ENCODE measurements around the gene GATA5.

The GATA5 gene

DNA sequence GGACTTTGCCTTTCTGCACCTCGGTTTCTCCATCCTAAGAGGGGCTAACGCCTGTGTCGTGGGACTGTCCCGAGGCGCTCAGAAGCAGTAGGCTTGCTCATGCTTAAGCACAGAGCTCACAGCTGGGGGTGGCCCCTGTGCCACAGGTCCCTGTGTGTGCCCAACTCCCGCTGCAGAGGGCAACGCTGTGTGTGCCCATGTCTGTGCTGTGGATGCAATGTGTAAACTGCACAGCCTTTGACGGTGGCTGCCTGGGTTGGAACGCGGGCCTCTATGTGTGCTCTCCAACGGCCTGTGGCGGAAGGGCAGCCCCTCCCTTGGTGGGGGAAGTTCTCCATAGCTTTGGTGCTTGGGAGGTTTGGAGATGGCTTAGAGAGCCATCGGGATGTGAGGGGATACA is 10.7 kb upstream of the GATA5 start:
- DNase-seq, result no peak

DNA sequence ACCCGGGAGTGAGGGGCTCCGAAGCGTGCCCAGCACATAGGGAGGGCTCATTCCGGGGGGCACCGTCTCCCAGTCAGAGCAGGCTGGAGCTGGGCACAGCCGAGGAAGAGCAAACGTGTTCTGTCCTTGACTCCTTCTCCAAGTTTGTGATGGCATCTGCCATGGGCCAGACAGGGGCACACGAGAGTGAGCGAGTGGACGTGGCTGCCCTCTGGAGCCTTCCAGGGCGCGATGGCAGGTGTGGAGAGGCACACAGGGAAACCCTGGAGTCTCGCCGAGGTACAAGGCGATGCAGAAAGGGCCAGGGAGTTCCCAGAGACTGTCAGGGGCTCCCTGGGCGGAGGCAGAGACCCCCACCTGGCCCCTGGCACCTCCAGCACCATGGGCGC is 9.9 kb upstream of the GATA5 start:
- DNase-seq, result no peak

DNA sequence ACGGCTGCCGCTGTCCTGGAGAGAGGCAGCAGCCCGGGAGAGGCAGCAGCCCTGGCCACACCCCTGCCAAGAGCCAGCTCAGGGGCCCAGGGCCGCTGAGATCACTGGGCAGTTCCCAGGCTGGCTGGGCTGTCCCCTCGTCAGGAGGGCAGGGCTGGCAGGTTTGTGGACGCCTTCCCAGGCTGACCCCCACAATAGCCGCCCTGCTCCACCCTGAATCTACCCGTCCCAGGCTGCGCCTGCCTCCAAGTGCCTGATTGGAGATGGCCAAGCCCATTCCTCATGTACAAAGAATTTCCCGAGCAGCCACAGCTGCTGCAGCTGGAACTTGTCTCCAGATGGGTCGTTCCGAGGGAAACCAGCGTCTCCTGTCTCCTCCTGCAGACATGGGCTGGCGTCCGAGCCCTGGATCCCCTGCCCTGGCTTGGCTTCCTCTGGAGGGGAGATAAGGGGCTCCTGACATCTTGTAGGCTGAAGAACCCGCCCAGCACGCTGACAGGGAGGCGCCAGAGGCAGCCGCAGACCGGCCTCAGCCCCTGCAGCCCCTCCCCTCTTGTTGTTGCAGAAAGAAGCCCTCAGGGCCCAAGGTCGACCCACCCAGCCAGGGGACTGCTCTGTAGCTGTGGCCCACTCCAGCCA is 9.4 kb upstream of the GATA5 start:
- DNase-seq, result no peak

DNA sequence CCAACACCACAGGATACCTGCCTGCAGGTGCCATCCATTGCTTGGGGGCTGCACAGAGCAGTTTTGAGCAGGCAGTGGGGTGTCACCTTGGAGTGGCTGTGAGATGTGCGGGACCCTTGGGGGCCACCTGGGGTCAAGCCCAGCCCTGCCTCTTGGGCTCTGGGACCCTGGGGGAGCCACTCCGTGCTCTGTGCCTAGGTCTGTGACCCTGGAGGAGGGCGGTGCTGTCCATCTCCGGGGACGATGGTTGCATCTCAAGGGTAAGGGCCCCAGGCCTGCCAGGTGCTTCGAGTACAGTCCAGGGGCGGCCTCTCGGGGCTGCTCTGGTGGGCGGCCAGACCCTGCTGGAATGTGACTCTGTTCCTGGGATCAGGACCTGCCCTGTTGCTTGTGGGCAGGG is 8.7 kb upstream of the GATA5 start:
- no peak for DNase-seq

DNA sequence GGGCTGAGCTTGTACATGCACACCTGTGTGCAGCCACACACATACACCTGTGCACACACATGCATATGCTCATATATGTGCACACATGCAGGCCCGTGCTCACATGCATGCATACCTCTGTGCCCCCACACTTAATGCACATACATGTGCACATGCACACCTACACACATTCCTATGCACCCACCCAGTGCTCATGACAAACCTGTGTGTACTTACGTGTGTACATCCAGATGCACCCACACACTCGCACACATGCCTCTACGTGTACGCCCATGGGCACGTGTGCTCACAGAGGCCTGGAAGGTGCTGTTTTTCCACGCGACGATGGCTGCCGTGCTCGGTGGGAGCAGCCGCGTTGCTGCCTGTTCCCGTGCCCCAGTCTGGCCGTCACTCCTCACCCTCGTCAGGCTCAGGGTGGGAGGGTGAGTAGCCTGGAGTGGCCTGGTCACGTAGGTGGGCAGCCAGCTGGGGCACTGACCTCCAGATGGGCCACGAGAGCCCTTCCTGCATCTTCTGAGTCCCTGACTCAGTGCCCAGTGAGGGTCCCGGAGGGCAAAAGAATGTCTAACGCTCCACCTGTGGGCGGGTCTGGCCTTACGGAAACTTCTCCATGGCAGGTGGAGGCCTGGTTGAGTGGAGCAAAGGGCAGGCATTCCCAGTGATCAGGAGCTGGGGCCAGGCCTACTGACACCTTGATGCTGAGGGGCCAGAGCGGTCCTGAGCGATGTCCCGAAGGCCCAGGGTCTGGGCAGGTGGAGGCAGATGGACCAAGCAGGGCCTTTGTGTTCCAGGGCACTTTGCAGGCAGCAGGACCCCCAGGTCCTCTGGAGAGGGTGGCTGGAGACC is 8.0 kb upstream of the GATA5 start:
- DNase-seq, result no peak

DNA sequence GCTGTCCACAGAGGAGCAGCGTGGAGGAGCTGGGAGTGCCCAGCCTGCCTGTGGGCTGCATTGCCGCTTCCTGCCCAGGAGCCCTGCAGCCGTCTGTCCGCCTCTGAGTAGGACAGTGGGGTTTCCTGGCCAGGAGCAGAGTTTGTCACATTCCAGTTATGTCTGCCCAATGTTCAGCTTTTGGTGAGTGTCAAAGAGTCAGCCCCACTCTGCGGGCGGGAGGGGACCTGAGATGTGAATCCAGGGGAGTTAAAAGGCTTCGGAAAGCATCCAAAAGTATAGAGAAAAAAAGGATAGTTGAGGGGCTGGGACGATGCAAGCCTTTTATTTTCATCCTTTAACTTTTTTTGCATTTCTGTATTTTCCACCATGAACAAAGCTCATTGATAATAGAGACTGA is 7.2 kb upstream of the GATA5 start:
- DNase-seq, result no peak

DNA sequence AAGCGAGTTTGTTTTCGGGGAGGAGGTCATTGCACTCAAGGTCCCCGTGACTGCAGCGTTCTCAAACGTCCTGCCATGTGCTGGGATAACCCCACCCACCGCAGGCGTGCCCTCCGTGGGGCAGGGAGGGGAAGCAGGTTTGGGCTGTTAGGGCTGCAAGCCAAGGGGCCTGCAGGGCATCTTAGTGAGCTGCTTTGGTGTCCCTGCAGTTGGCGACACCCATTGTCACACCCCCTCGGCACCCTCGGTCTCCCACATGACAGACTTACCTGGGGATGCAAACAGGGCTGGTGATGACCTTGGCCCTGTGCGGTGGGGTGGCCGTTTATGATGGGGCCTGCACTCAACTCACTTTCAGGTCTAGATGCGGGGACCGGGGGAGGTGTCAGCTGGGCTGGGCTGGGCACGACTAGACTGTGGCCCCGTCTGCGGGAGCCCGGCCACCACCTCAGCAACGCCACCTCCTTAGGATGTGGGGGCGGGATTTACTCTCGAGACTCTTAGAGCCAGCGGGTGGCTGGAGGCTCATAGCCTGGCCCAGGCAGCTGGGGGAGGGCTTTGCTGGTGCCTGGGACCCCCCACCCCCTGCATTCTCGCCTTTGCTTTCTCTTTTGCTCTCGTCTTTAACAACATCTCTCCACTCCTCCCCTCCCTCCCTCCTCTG is 6.5 kb upstream of the GATA5 start:
- no peak for DNase-seq

DNA sequence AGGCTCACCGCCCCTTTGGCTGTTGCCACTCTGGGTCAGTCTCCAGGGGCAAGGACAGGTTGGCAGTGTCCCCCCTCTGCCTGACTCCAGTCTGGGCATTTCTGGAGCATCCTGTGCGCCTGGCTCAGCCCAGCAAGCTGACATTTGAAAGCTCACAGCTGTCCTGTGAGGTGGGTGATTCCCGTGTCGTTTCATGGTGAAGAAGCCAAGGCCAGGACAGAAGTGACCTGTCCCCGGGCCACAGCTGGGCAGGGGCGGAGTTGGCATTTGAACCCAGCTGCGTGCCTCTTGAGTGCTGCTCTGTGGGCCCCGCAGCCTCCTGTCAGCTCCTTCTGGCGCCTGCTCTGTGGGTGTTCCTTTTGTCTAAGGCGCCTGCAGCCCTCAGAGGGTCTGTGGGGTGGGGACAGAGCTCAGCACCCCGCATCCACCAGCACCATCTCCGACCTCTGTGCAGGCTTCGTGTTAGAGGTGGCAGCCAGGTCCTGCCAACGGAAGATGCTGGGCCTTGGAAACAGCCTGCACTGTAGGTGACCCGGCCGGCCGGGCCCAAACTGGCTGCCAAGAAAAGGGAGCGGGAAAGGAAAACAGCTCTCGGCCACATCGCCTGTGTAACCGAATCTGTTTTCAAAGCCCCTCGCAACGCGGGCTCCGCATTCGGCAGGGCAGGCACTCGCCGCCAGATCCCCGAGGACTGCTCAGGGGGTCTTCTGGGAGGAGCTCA is 5.8 kb upstream of the GATA5 start:
- no peak for DNase-seq

DNA sequence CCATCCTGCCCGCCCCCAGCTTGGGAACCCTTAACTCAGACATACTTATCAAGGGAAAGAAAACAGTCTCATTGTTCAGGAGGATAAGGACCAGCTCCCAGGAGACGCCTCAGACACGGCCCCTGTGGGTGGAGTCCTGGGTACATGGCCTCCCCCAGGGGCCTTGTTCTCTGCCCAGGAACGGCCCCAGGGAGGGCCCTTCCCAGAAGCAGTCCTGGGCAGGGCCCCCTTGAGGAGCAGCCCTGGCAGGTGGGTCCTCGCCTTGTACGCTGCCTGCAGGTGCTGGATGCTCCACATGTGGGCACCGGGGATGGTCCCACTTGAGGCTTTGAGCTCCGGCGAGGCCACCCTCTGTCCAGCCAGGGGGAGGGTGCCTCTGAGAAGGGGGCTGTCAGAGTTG is 4.5 kb upstream of the GATA5 start:
- DNase-seq, result no peak

DNA sequence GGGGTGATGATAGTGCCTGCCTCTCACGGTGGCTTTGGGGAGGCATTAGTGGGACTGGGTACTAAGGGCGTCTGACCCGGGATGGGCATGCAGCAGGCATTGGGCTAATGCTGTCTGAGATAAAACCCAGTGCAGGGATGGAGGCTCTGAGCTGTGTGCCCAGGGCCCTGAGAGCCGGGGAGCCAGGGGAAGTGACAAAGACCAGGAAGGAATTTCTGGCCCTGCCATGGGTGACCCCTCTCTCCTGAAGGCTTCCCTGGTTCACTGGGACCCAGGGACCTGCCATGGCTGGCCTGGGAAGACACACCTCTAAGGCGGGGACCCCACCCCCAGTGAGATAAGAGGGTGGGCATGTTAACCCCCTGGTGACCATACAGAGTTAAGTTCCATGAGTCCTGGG is 3.9 kb upstream of the GATA5 start:
- DNase-seq, result no peak

DNA sequence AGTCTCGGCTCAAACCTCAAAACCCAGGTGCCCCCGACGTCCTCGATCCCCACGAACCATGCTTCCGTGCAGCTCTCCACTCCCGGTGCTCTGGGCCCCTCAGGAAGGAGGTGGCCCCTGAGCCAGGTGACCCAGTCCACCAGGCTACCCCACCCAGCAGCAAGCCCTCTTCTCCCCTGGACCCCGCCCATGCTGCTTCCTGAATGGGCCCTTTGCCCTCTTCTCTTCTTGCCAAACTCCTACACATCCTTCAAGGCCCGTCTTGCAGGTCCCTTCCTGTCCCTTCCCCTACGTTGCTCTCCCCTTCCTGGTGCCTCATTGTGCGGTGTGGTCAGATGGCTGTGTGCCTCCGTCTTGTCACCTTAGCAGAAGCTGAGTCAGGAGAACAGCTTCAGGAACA is 3.4 kb upstream of the GATA5 start:
- no peak for DNase-seq

DNA sequence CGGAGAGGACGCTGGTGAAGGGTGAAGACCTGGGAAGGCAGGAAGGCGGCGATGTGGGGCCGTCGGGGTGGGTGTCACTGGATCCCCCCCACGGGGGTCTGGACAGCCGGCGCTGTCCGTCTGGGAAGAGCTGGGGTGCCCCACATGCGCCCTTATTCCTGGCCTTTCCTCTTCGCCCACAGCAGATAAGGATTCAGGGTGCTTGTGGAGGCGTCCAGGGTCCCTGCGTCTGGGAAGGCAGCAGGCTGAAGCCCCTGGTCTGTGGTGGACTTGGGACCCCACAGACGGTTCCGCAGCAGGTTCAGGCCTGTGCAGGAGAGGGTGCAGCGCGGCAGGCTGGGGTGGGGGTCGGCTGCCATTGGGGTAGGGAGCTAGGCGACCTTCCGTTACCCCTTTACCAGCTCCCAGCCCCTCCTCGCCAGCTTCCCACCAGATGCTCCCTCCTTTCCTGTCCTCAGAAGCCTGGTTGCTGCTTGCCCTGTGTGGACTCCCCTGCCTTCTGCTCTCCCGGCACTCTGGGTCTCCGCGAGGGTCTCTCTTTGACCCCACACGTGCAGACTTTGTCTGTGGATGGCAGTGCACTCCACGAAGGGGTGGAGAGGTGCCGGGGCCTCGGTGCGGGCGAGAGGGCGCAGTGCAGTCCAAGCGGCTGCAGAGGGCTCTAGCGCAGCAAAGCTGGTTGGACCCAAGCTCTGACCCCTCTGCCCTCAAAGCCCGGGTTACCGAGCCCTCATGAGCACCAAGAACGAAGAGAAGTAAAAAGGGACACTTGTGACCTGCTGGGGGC is 2.1 kb upstream of the GATA5 start:
- DNase-seq, result no peak

DNA sequence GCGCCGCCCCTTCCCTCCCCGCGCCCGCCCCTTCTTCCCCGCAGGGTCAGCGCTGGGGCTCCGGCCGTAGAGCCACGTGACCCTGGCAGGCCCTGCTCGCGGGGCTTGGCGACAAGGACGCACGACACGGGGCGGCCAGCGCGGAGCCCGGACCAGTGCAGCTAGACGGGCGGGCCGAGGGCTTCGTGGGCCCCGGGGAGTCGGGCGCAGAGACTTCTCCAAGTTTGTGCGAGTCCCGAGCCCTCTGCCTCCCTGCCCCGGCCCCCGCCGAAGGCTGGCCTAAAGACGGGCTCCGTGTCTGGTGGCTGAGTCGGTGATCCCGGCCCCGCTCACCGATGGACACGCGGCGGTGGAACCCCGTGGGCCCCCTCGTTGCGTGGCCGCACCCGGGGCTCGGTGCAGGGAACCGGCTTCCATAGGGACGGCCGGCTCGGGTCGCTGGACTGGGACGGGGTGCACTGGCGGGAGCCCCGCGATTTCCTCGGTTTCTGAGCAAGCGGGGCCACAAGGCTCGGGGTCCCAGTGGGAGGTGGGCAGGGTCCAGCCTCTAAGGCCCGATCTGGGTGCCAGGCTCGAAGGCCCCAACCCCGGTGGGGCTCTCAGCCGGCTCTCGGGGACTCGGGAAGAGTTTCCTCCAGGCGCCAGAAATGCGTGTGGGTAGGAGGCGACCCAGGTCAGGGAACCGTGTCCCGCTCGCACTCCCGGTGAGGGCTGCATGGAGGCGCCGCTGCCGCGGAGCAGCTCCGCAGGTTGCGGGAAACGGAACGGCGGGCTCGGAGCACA is 452 bp upstream of the GATA5 start:
- DNase-seq, result no peak

DNA sequence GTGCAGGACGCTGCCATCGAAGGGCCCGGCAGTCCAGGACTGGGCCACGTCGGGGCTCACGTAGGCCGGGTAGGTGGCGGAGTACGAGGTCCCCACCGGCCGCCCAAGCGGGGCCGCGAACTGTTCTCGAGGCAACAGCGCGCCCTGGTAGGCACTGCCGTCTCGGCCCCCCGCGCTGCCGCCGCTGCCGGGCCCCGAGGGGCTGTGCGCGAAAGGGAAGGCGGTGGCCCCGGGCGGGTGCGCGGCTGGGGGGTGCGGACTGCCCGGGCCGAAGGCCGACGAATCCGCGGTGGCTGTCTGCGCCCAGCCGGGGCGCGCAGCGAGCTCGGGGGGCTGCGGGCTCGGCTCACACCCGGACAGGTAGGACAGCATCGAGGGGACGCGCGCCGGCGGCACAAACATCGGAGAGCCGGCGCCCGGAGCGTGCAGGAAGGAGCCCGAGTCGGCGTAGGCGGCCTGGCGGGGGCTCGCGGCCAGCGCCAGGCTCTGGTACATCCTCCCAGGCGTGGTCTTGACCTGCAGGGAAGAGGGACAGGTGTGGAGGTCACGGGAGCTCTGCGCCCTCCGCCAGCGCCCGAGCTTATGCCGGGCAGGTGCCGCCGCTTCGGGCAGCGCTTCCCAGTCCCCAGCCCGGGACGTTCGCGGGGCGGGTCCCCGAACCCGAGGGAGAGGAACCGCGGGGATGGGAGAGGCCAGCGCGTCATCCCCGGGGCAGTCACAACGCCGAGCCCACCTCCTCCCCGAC is 596 bp downstream of the GATA5 start:
- no peak for DNase-seq

DNA sequence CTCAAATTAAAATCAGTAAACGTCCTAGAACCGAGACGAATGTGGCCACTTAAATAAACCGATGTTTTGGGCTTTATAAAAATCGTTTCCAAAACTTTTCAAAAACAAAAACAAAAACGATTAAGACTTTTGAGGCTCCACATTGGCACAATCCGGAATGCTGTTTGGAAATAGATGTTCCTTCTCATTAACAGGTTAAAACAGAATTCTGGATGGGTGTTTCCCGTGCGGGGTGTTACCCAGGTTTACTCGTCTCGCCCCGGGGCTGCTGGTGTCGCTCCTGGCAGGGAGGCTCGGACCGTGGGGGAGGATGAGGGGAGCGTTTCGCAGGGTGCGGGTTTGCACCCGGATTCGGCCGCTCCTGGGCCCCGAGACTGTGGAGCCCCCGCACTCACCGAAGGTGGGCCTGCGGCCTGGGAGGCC is 1.2 kb downstream of the GATA5 start:
- DNase-seq, result no peak

DNA sequence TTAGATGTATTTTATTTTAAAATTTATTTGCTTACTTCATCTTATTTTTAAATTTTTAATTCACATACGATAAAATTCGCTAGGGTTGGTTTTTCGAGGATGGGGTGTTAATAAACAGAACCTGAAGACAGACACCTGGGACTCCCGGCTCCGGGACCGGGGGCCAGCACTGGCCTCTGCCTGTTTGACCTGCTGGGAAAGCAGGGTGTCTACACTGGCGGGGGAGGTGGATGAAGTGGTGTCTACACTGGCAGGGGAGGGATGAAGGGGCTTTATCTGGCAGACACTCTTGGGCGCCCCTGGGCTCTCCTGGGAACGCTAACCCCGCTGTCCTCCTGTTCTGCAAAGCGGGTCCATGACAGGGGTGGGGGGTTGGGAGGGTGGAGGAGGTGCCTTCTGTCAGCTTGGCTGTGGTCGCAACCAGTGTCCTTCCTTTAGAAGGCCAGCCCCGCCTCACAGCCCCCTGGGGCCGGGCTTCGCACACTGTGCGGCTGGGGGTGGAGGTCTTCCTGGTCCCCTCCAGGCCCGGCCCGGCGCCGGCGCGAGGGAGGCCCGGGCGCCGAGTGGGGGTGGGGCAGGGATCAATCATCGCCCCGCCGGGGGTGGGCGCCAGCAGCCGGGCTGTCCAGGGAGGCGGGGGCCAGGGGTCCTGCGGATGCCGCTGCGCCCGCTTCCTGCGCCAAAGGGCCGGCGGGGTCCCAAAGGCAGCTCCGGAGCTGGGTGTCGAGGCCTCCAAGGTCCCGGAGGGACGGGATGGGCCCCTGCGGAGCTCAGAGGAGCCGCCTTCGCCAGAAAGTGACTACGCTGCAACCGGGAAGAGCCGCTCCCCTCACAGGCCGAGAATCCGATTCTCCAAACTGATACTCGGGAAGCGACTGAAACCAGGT is 1.8 kb downstream of the GATA5 start:
- DNase-seq, result no peak

DNA sequence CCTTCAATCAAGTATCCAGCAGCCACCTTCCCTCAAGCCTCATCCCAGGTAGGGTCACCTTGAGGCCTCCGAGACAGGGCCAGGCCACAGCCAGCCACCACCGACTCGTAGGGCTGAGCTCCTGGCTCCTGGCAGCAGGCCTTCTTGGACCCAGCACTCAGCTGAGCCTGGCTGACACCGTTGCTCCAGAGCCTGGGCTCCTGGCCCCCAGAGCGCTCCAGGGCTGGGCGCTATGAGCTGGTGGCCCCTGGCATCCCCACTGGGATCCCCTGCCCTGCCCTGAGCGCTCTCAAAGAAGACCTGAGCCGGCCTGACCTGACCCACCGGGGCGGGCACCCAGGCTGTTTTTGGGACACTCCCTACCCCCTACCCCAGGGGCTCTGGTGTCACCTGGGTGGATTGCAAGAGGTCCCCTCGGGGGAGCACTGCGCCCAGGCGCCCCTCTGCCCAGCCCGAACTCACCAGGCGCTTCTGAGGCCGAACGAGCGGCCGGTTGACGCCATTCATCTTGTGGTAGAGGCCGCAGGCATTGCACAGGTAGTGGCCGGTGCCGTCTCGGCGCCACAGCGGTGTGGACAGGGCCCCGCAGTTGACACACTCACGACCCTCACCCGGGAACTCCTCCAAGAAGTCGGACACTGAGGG is 2.7 kb downstream of the GATA5 start:
- DNase-seq, result no peak

DNA sequence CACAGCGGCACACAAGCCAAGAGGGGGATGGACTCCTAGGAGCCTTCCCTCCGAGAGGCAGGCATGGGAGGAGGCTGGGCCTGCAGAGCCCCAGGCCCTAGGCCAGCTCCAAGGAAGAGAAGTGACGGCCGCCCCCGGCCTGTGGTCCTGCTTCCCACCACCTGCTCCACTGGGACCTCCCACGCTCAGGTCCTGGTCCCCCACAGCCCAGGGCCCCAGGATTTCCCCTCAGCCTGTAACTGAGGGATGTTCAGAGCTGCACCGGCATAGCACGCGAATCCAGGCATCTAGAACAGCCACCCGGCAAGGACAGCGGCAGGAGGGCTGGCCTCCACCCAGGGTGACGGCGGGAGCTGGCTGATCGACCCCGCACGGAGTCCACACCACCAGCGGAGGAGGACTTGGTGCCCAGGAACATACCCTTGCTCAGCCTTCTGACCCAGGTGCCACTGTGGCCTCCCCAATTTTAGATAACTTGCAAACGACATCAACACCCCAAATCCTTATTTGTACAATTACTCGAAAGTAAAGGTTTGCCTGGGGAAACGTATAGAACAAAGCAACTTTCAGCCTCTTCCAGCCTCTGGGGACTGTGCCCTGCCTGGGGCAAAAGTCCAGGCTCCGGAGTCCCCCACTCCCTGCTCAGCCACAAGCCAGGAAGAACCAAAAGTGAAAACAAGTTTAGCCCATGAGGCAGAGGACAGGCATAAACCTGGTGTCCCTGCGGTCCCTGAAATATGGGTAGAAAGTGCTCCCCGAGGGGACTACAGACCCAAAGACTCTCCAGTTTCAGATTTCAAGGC is 3.5 kb downstream of the GATA5 start:
- no peak for DNase-seq

DNA sequence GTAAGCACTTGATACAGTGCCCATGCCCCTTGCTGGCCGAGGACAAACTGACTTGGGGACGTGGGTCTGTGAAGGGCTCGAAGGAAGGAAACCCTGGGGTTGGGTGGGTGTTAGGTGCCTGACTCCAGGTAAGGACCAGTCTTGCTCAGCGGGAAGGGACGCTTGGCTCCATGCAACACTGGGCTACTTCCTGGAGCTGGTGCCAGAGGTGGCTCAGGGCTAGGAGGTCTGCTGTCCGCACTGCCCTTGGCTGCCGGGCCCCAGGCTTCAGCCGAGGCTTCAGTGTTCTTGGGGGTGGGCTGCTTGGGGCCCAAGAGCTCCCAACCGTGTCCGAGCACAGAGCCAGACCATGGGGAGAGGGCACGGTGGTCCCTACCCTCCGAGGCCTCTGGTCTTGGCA is 5.3 kb downstream of the GATA5 start:
- no peak for DNase-seq
